Measurements from ENCODE around the gene SIK3. TPM values are rescaled to one million over a fixed set of nuclear protein-coding genes. Genes with fewer than 3 reads are reported as not detected.
A peak's percentile ranks its signal among the peaks of the same experiment; 100 is the strongest.

The SIK3 gene
- total RNA-seq, 4 donors from 2014 or later = 58.8 to 85.8 (median 59.8) TPM

DNA sequence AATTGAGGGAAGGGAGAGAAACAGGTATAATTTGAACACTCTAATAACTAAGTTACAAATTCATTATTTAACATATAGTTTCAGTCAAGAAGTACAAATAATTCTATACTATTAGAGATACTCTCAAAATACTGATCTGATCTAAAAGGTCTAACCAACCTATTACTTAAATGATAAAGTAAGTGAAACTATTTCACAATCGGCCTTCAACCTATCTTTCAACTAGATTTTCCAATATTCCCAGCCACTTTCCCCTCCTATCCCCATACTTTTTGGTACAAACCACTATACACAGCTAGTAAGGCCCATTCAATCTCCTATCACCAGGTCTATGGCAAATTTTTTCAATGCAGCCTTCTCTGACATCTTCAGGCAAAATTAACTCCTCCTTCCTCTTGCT lies 106.7 kb downstream of the SIK3 start:
- TF ChIP-seq, protein P1, sequence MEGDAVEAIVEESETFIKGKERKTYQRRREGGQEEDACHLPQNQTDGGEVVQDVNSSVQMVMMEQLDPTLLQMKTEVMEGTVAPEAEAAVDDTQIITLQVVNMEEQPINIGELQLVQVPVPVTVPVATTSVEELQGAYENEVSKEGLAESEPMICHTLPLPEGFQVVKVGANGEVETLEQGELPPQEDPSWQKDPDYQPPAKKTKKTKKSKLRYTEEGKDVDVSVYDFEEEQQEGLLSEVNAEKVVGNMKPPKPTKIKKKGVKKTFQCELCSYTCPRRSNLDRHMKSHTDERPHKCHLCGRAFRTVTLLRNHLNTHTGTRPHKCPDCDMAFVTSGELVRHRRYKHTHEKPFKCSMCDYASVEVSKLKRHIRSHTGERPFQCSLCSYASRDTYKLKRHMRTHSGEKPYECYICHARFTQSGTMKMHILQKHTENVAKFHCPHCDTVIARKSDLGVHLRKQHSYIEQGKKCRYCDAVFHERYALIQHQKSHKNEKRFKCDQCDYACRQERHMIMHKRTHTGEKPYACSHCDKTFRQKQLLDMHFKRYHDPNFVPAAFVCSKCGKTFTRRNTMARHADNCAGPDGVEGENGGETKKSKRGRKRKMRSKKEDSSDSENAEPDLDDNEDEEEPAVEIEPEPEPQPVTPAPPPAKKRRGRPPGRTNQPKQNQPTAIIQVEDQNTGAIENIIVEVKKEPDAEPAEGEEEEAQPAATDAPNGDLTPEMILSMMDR (IDR thresholded peaks at IDR 0.05) = no peak
- no peak for TF ChIP-seq POLR2A (IDR thresholded peaks at IDR 0.05)
- Histone ChIP-seq H3K27me3 (no peaks in the 10 kb centered on the region), H3K27ac (no peak overlapping the region), H3K36me3 (no peaks in the 10 kb centered on the region), H3K4me3 (no peak overlapping the region), H3K9me3 (no peaks in the 10 kb centered on the region), H3K4me1 (peaks cover 0 to 25% (median 7%) of the 10 kb centered on the region in 4 donors)
- DNase-seq = no peak

DNA sequence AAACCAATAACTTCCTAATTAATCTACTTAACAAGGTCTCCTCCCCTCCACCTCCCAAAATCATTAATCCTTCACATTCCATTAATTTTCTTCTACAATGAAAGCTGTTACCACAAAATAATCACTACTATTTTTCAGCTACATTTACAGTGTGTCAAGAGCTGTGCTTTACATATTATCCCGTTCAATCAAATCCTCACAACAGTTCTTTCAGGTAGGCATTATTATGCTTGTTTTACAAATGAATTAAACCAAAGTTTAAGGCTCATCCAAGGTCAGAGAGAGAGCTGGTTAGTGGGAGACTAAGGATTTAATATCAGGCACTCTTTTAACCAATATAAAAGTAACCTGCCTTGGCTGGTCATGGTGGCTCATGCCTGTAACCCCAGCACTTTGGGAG lies 107.4 kb downstream of the SIK3 start:
- no peak for DNase-seq
- no peaks in the 10 kb centered on the region for H3K36me3 ChIP-seq
- no peaks in the 10 kb centered on the region for H3K27me3 ChIP-seq
- H3K4me3 ChIP-seq = no peak overlapping the region
- peaks cover 0 to 31% (median 10%) of the 10 kb centered on the region in 4 donors for H3K4me1 ChIP-seq
- peak overlapping the region in 2 of 4 donors; percentile 26 to 28 for H3K27ac ChIP-seq
- TF ChIP-seq POLR2A (IDR thresholded peaks at IDR 0.05) = no peak
- TF ChIP-seq, protein P1 (IDR thresholded peaks at IDR 0.05) = no peak
- no peaks in the 10 kb centered on the region for H3K9me3 ChIP-seq

DNA sequence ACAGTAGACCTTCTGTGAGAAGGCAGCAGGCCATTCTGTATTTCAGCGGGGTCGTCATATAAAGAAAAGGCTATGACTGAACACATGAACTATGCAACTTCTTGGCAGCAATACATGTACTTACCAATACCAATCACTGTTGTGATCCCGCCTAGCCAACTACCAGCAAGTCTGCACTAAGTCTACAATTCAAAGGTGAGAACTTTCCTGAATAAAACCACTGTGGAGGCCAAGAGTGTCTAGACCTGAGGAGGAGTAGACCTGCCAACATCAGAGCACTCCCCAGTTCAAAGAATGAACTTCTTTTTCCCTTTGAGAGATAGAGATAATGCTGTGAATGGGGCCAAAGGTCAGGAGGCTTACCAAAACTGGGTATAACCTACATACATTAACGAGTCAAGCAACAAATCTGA lies 108.2 kb downstream of the SIK3 start:
- Histone ChIP-seq H3K27ac (peak overlapping the region in 2 of 4 donors; percentile 26 to 28), H3K4me3 (no peak overlapping the region), H3K27me3 (no peaks in the 10 kb centered on the region), H3K4me1 (peaks cover 0 to 34% (median 10%) of the 10 kb centered on the region in 4 donors), H3K36me3 (no peaks in the 10 kb centered on the region), H3K9me3 (no peaks in the 10 kb centered on the region)
- DNase-seq = no peak
- no peak for TF ChIP-seq POLR2A (IDR thresholded peaks at IDR 0.05)
- TF ChIP-seq, protein P1 (IDR thresholded peaks at IDR 0.05) = no peak

DNA sequence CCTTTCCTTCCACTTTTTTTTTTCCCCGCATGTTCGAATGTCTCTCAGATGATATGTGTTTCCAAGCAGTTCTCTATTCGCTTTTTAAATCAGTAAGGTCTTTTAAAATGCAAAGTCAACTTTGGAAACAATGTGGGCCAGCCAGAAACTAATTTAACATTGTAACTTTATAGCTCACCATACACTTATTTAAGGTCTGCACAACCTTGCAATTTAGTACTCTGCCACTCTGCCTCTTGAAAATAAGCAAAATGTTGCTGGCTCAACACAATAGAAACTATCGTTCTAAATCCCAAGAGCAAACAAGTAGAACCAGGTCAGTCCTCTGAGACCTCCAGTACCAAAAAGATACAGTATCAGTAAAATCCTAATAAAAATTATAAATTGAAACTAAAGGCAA lies 109.0 kb downstream of the SIK3 start:
- no peak for DNase-seq
- Histone ChIP-seq H3K27me3 (no peaks in the 10 kb centered on the region), H3K4me3 (no peak overlapping the region), H3K27ac (peak overlapping the region in 1 of 4 donors; percentile 28), H3K36me3 (no peaks in the 10 kb centered on the region), H3K9me3 (no peaks in the 10 kb centered on the region), H3K4me1 (peaks cover 0 to 36% (median 10%) of the 10 kb centered on the region in 4 donors)
- no peak for TF ChIP-seq POLR2A (IDR thresholded peaks at IDR 0.05)
- TF ChIP-seq, protein P1 (IDR thresholded peaks at IDR 0.05) = no peak

DNA sequence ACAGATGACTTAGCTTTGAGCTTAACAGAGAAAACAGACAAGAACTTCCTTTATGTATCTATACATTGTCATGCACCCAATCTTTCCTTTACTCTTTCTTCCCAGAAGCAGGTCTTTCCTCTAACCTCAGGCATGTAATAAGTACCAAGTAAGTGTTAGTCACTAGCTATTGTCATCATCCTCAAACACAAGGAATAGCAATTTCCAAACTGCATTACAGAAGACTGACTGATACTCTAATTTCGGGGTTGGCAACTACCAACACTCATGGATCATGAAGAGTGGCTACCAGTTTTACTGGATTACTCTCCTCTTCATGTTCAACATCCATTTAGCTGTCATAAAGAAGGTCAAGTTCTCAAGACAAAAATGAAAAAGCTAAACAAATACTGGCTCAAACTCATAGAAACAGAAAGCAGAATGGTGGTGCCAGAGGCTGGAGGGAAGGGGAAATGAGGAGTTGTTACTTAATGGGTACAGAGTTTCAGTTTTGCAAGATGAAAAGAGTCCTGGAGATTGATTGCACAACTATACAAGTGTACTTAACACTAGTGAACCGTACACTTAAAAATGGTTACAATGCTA lies 111.6 kb downstream of the SIK3 start:
- TF ChIP-seq, protein P1 (IDR thresholded peaks at IDR 0.05) = no peak
- TF ChIP-seq POLR2A (IDR thresholded peaks at IDR 0.05) = no peak
- Histone ChIP-seq H3K4me1 (peaks cover 0 to 41% (median 10%) of the 10 kb centered on the region in 4 donors), H3K9me3 (no peaks in the 10 kb centered on the region), H3K4me3 (no peak overlapping the region), H3K36me3 (no peaks in the 10 kb centered on the region), H3K27ac (peak overlapping the region; percentile 18 to 61 (median 38)), H3K27me3 (no peaks in the 10 kb centered on the region)
- no peak for DNase-seq
